OCI-LY1 (cell line): ENCODE results near the gene TFEC.

Experiments
- H2AFZ ChIP-seq: fragments of 200-600 bp; sonication (generic), shearing (Covaris generic); 2 replicates; pipeline ENCODE4 v1.6.0; 2014; ENCODE audit warnings: antibody characterized with exemption, mild to moderate bottlenecking, low read length
- H3F3A ChIP-seq: fragments of 200-600 bp; sonication (generic), shearing (Covaris generic); 2 replicates; pipeline ENCODE4 v1.6.0; 2014; ENCODE audit warnings: mild to moderate bottlenecking, antibody characterized with exemption, low read length, moderate library complexity; ENCODE audit not compliant: insufficient read depth
- H3K27ac ChIP-seq: fragments of 200-600 bp; sonication (generic); 2 replicates; pipeline ENCODE4 v1.5.1; 2014; ENCODE audit warnings: low read length, mixed run types, mild to moderate bottlenecking, low read depth; ENCODE audit not compliant: poor library complexity, severe bottlenecking
- H3K27me3 ChIP-seq: fragments of 200-600 bp; sonication (generic); 2 replicates; pipeline ENCODE4 v1.6.0; 2014; ENCODE audit warnings: antibody characterized with exemption, mild to moderate bottlenecking, low read length, moderate library complexity; ENCODE audit not compliant: insufficient read depth
- H3K36me3 ChIP-seq: fragments of 200-600 bp; sonication (generic); 2 replicates; pipeline ENCODE4 v1.6.1; 2014; ENCODE audit warnings: mild to moderate bottlenecking, antibody characterized with exemption, low read length, moderate library complexity, mixed read lengths; ENCODE audit not compliant: insufficient read depth
- H3K4me1 ChIP-seq: fragments of 200-600 bp; sonication (generic); 2 replicates; pipeline ENCODE4 v1.5.1; 2014; ENCODE audit warnings: mild to moderate bottlenecking, low read length, moderate library complexity; ENCODE audit not compliant: insufficient read depth, severe bottlenecking
- H3K4me2 ChIP-seq: fragments of 200-600 bp; sonication (generic), shearing (Covaris generic); 2 replicates; pipeline ENCODE4 v1.6.1; 2014; ENCODE audit warnings: low read length
- H3K4me3 ChIP-seq: fragments of 200-600 bp; sonication (generic); 2 replicates; pipeline ENCODE4 v1.5.1; 2014; ENCODE audit warnings: low read length, low read depth, mild to moderate bottlenecking, mixed read lengths; ENCODE audit not compliant: poor library complexity, severe bottlenecking
- H3K79me2 ChIP-seq: fragments of 200-600 bp; shearing (Covaris generic); 2 replicates; pipeline ENCODE4 v1.6.1; 2016; ENCODE audit warnings: mixed run types, low read length, mixed read lengths; ENCODE audit not compliant: insufficient read depth
- H3K9ac ChIP-seq: fragments of 200-600 bp; sonication (generic), shearing (Covaris generic); 2 replicates; pipeline ENCODE4 v1.6.1; 2014; ENCODE audit warnings: mild to moderate bottlenecking, low read length, mixed read lengths
- H3K9me2 ChIP-seq: fragments of 200-600 bp; sonication (generic), shearing (Covaris generic); 2 replicates; pipeline ENCODE4 v1.6.1; 2014; ENCODE audit warnings: low read depth, mild to moderate bottlenecking, low read length, mixed read lengths
- H3K9me3 ChIP-seq: fragments of 200-600 bp; shearing (Covaris generic); 2 replicates; pipeline ENCODE4 v1.6.1; 2014; ENCODE audit warnings: low read length, mixed read lengths
- H4K20me1 ChIP-seq: fragments of 200-600 bp; sonication (generic), shearing (Covaris generic); 2 replicates; pipeline ENCODE4 v1.6.0; 2016; ENCODE audit warnings: mild to moderate bottlenecking, low read length; ENCODE audit not compliant: insufficient read depth
- EZH2 ChIP-seq: fragments of 200-600 bp; sonication (generic), shearing (Covaris generic); IDR thresholded peaks from 2 replicates; pipeline ENCODE4 v1.8.0; 2017; ENCODE audit warnings: borderline replicate concordance, mixed run types, mild to moderate bottlenecking, antibody characterized with exemption, low read length, moderate library complexity, mixed read lengths
- TF ChIP-seq, protein P1 (sequence below): fragments of 200-600 bp; sonication (generic), shearing (Covaris generic); IDR thresholded peaks from 2 replicates; pipeline ENCODE4 v1.5.1; 2017; ENCODE audit warnings: mild to moderate bottlenecking, antibody characterized with exemption, low read length, moderate library complexity, mixed read lengths

The TFEC gene

DNA sequence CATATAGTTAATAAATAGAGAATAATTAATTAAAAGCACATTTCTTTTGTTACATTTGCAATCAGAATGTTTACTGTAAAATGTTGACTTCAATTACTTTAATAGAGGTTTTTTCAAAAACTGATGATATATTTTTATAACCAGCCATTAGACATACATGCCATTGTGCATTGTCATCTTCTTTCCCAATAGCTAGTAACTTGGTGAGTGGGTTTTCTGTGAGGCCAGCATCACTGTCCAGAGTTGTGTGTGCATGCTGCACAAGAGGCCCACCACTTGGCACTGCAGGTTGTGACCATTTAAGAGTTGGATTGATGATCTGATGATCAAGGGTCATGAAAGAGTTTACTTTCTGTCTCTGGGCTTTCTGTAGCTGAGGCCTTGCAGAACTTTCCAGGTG, 46.5 kb downstream of the TFEC start:
- Histone ChIP-seq H3K4me1 (no peaks in the 10 kb centered on the region), H3F3A (no peaks in the 10 kb centered on the region), H4K20me1 (no peaks in the 10 kb centered on the region), H3K27ac (no peak overlapping the region), H3K9ac (no peak overlapping the region), H3K79me2 (no peaks in the 10 kb centered on the region), H3K36me3 (no peaks in the 10 kb centered on the region), H3K4me3 (no peak overlapping the region), H3K9me2 (no peaks in the 10 kb centered on the region), H3K27me3 (no peaks in the 10 kb centered on the region), H3K4me2 (no peak overlapping the region), H2AFZ (no peak overlapping the region), H3K9me3 (no peaks in the 10 kb centered on the region)
- TF ChIP-seq, protein P1, sequence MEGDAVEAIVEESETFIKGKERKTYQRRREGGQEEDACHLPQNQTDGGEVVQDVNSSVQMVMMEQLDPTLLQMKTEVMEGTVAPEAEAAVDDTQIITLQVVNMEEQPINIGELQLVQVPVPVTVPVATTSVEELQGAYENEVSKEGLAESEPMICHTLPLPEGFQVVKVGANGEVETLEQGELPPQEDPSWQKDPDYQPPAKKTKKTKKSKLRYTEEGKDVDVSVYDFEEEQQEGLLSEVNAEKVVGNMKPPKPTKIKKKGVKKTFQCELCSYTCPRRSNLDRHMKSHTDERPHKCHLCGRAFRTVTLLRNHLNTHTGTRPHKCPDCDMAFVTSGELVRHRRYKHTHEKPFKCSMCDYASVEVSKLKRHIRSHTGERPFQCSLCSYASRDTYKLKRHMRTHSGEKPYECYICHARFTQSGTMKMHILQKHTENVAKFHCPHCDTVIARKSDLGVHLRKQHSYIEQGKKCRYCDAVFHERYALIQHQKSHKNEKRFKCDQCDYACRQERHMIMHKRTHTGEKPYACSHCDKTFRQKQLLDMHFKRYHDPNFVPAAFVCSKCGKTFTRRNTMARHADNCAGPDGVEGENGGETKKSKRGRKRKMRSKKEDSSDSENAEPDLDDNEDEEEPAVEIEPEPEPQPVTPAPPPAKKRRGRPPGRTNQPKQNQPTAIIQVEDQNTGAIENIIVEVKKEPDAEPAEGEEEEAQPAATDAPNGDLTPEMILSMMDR = no peak

DNA sequence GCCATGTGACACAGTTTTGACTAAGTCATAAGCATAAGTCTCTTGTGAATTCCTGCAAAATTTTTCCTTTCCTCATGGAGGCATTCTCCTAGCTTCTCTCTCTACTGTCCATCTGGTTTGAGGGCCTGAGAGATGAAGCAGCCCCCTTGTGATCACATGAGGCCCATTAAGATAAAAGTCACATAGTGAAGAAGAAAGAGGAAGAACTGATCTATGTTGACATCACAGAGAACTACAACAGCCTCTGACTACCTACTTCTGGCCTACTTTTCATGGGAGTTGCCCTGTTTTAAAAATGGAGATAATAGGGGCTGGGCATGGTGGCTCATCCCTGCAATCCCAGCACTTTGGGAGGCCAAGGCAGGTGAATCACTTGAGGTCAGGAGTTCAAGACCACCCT, 50.4 kb downstream of the TFEC start:
- Histone ChIP-seq H3K9me2 (no peaks in the 10 kb centered on the region), H3K4me1 (no peaks in the 10 kb centered on the region), H3K4me2 (no peak overlapping the region), H3K9me3 (no peaks in the 10 kb centered on the region), H3K36me3 (no peaks in the 10 kb centered on the region), H3K27me3 (no peaks in the 10 kb centered on the region), H3F3A (no peaks in the 10 kb centered on the region), H4K20me1 (no peaks in the 10 kb centered on the region), H2AFZ (no peak overlapping the region), H3K4me3 (no peak overlapping the region), H3K9ac (no peak overlapping the region), H3K79me2 (no peaks in the 10 kb centered on the region), H3K27ac (no peak overlapping the region)
- TF ChIP-seq, protein P1 = no peak
- TF ChIP-seq EZH2 = no peak

- no peaks in the 10 kb centered on the region for H3K9me3 ChIP-seq
- H3K4me1 ChIP-seq = no peaks in the 10 kb centered on the region
- H3K27me3 ChIP-seq = no peaks in the 10 kb centered on the region
- no peaks in the 10 kb centered on the region for H3F3A ChIP-seq
- H4K20me1 ChIP-seq = no peaks in the 10 kb centered on the region
- H3K4me3 ChIP-seq = no peak overlapping the region
- no peak overlapping the region for H2AFZ ChIP-seq
- no peaks in the 10 kb centered on the region for H3K9me2 ChIP-seq
- TF ChIP-seq, protein P1 = no peak
- no peak for TF ChIP-seq EZH2
- no peak overlapping the region for H3K9ac ChIP-seq
- no peak overlapping the region for H3K27ac ChIP-seq
- H3K36me3 ChIP-seq = no peaks in the 10 kb centered on the region
- H3K79me2 ChIP-seq = no peaks in the 10 kb centered on the region
- no peak overlapping the region for H3K4me2 ChIP-seq
These were observed 53.9 kb downstream of the TFEC start for GRCh38 chr7:115976651-115977050.
